Measurements from ENCODE around the gene ATF4.
A peak's percentile ranks its signal among the peaks of the same experiment; 100 is the strongest.

Gene ATF4

DNA sequence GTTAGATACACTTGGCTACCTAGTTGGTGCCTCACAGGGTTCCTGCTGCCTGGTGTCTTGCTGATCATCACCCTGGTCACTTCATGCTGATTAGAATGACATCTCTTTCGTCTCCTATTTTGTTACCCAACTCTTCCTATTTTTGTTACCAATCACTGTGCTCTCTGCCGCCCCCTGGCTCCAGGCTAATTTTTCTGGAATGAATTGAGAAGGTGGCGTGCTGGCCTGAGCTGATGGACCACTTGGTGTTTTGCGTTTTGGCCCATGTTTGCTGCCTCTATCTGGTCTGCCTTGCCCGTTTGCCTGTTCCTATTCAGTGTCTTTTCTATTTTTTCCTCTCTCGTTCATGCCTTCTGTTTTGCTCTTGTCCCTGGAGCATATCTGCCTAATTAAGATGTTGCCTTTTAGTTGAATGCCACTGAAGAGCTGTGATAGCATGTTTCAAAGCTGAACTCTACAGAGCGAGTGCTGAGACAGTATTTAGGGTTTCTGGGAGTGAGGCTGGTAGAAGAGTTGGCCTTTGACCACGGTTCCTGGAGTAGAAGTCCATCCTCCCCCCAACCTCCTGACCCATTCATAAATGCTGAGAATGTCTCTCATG, 5.9 kb upstream of the ATF4 start:
- Histone ChIP-seq H3K4me1 (ENCODE audit: insufficient read depth, low read length, poor library complexity, severe bottlenecking) (peaks cover 11% of the 10 kb centered on the region), H3K4me2 (ENCODE audit: low read depth, low read length, poor library complexity, severe bottlenecking) (no peak overlapping the region), H3K79me2 (ENCODE audit: insufficient read depth, low read length) (peaks cover 50% of the 10 kb centered on the region), H3K9ac (ENCODE audit: low read depth, low read length, poor library complexity, severe bottlenecking) (no peak overlapping the region), H2AFZ (ENCODE audit: low read length) (no peak overlapping the region), H3K9me2 (replicated peaks; ENCODE audit: low read depth, low read length) (no peaks in the 10 kb centered on the region), H3K9me3 (ENCODE audit: insufficient read depth, low read depth, low read length) (no peaks in the 10 kb centered on the region), H3K36me3 (ENCODE audit: insufficient read depth, low read length) (peaks cover 69% of the 10 kb centered on the region; the same call in 1 of the 2 replicates), H3F3A (ENCODE audit: low read depth) (no peaks in the 10 kb centered on the region; the same call in 1 of the 2 replicates), H4K20me1 (ENCODE audit: insufficient read depth, low read length, poor library complexity, severe bottlenecking) (peaks cover 12% of the 10 kb centered on the region), H3K4me3 (ENCODE audit: low read length, poor library complexity, severe bottlenecking) (no peak overlapping the region), H3K27me3 (ENCODE audit: insufficient read depth, low read length, poor library complexity, severe bottlenecking) (no peaks in the 10 kb centered on the region)
- TF ChIP-seq EZH2phosphoT487 (IDR thresholded peaks at IDR 0.05; ENCODE audit: borderline replicate concordance), result no peak
- TF ChIP-seq, protein P1, sequence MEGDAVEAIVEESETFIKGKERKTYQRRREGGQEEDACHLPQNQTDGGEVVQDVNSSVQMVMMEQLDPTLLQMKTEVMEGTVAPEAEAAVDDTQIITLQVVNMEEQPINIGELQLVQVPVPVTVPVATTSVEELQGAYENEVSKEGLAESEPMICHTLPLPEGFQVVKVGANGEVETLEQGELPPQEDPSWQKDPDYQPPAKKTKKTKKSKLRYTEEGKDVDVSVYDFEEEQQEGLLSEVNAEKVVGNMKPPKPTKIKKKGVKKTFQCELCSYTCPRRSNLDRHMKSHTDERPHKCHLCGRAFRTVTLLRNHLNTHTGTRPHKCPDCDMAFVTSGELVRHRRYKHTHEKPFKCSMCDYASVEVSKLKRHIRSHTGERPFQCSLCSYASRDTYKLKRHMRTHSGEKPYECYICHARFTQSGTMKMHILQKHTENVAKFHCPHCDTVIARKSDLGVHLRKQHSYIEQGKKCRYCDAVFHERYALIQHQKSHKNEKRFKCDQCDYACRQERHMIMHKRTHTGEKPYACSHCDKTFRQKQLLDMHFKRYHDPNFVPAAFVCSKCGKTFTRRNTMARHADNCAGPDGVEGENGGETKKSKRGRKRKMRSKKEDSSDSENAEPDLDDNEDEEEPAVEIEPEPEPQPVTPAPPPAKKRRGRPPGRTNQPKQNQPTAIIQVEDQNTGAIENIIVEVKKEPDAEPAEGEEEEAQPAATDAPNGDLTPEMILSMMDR (conservative IDR thresholded peaks at IDR 0.05; ENCODE audit: low read length), result peak; percentile 77

DNA sequence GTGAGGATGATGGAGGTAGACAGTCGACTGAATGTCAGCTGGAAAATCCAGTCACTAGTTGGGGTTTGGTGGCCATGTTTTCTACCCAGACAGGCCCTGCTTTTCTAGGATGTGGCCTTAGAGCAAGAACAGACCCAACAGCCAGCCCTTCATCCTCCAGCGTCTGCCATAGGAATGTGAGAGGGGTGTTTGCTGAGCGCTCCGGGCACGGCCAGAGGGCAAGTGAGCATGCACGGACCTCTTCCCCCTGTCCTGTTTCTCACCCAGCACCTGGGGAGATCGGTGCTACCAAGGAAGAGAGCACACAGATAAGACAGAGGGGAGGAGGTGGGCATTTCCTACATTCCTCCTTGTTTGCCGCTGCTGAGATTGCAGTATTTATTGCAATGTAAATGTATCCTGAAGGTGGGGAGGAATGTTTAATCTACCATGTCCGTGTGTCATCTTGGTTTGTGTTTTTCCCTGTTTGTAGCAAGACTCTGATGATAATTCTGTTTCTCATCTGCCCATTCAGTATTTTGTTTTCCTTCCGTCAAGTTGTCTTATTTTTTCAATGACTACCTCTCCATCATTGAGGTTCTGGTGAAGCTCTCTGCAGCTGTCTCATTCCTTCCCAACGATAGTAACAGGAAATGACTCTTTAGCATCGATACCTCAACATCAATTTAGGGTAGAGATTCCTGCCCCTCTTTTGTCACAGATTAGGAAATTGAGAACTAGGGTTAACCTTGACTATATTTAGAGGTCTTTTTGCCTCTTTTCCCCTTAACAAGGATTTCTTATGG, 4.9 kb upstream of the ATF4 start:
- Histone ChIP-seq H3F3A (ENCODE audit: low read depth) (no peaks in the 10 kb centered on the region; the same call in 1 of the 2 replicates), H3K27me3 (ENCODE audit: insufficient read depth, low read length, poor library complexity, severe bottlenecking) (peaks cover 1% of the 10 kb centered on the region), H3K4me3 (ENCODE audit: low read length, poor library complexity, severe bottlenecking) (no peak overlapping the region), H3K9me2 (replicated peaks; ENCODE audit: low read depth, low read length) (no peaks in the 10 kb centered on the region), H3K4me2 (ENCODE audit: low read depth, low read length, poor library complexity, severe bottlenecking) (no peak overlapping the region), H4K20me1 (ENCODE audit: insufficient read depth, low read length, poor library complexity, severe bottlenecking) (peaks cover 13% of the 10 kb centered on the region), H3K9me3 (ENCODE audit: insufficient read depth, low read depth, low read length) (no peaks in the 10 kb centered on the region), H3K9ac (ENCODE audit: low read depth, low read length, poor library complexity, severe bottlenecking) (no peak overlapping the region), H2AFZ (ENCODE audit: low read length) (no peak overlapping the region), H3K79me2 (ENCODE audit: insufficient read depth, low read length) (peaks cover 43% of the 10 kb centered on the region), H3K36me3 (ENCODE audit: insufficient read depth, low read length) (peaks cover 62% of the 10 kb centered on the region; the same call in 1 of the 2 replicates), H3K4me1 (ENCODE audit: insufficient read depth, low read length, poor library complexity, severe bottlenecking) (peaks cover 11% of the 10 kb centered on the region)
- TF ChIP-seq, protein P1 (conservative IDR thresholded peaks at IDR 0.05; ENCODE audit: low read length), result no peak
- no peak for TF ChIP-seq EZH2phosphoT487 (IDR thresholded peaks at IDR 0.05; ENCODE audit: borderline replicate concordance)

DNA sequence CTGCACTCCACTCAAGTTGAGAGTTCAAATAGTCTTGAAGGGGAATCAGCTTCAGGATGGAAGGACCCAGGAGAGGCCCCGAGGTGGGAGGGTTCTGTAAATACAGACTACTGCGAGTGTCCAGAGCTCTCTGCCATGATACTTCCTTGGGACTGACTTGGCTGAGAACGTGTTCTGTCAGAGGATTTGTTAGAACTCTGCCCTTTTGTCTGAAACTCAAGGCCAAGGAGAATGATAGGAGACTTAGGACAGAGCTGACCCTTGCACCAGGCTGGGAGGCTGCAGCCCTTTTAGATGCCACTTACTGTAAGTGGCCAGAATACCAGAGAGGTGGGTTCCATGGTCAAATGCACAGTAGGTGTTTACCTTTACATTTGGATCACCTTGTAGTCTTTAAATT, 2.9 kb upstream of the ATF4 start:
- no peak for TF ChIP-seq EZH2phosphoT487 (IDR thresholded peaks at IDR 0.05; ENCODE audit: borderline replicate concordance)
- TF ChIP-seq, protein P1 (conservative IDR thresholded peaks at IDR 0.05; ENCODE audit: low read length), result no peak
- peaks cover 29% of the 10 kb centered on the region for H4K20me1 ChIP-seq (ENCODE audit: insufficient read depth, low read length, poor library complexity, severe bottlenecking)
- no peak overlapping the region for H3K4me2 ChIP-seq (ENCODE audit: low read depth, low read length, poor library complexity, severe bottlenecking)
- H3K4me1 ChIP-seq (ENCODE audit: insufficient read depth, low read length, poor library complexity, severe bottlenecking), result peaks cover 15% of the 10 kb centered on the region
- H3K4me3 ChIP-seq (ENCODE audit: low read length, poor library complexity, severe bottlenecking), result no peak overlapping the region
- H3K79me2 ChIP-seq (ENCODE audit: insufficient read depth, low read length), result peaks cover 54% of the 10 kb centered on the region
- peaks cover 59% of the 10 kb centered on the region for H3K36me3 ChIP-seq (ENCODE audit: insufficient read depth, low read length)
- H3K9me3 ChIP-seq (ENCODE audit: insufficient read depth, low read depth, low read length), result no peaks in the 10 kb centered on the region
- no peaks in the 10 kb centered on the region; the same call in 1 of the 2 replicates for H3F3A ChIP-seq (ENCODE audit: low read depth)
- no peak overlapping the region for H2AFZ ChIP-seq (ENCODE audit: low read length)
- peaks cover 13% of the 10 kb centered on the region for H3K27me3 ChIP-seq (ENCODE audit: insufficient read depth, low read length, poor library complexity, severe bottlenecking)
- H3K9ac ChIP-seq (ENCODE audit: low read depth, low read length, poor library complexity, severe bottlenecking), result no peak overlapping the region
- H3K9me2 ChIP-seq (replicated peaks; ENCODE audit: low read depth, low read length), result no peaks in the 10 kb centered on the region

All from Loucy (cell line).